Superior temporal gyrus (tissue), 1 donor: ENCODE measurements around the gene DOCK8.

Experiments used
- DNase-seq: peaks from one replicate; pipeline ENCODE4 v3.0.0-alpha.2; 2016; ENCODE audit errors: extremely low spot score

The DOCK8 gene

GRCh38 chr9:495739-496138 is 281.1 kb downstream of the DOCK8 start:
- no peak for DNase-seq

- DNase-seq: no peak
Observed at GRCh38 chr9:503326-503725, 288.7 kb downstream of the DOCK8 start.

- peak; percentile 77 for DNase-seq
Observed at GRCh38 chr9:503881-504852, 289.5 kb downstream of the DOCK8 start, which contains the start of gene KANK1. Gene KANK1 (plus strand): TSS chr9:504695.

GRCh38 chr9:504921-505740 is 290.5 kb downstream of the DOCK8 start:
- DNase-seq: no peak

GRCh38 chr9:505741-506059 is 291.0 kb downstream of the DOCK8 start:
- no peak for DNase-seq

- DNase-seq: no peak
Observed at GRCh38 chr9:506281-506680, 291.6 kb downstream of the DOCK8 start.

GRCh38 chr9:511861-512260 is 297.2 kb downstream of the DOCK8 start:
- no peak for DNase-seq

- no peak for DNase-seq
Observed at GRCh38 chr9:512555-513272, 298.0 kb downstream of the DOCK8 start.
